Measurements from ENCODE around the gene POU2AF2.

DNA sequence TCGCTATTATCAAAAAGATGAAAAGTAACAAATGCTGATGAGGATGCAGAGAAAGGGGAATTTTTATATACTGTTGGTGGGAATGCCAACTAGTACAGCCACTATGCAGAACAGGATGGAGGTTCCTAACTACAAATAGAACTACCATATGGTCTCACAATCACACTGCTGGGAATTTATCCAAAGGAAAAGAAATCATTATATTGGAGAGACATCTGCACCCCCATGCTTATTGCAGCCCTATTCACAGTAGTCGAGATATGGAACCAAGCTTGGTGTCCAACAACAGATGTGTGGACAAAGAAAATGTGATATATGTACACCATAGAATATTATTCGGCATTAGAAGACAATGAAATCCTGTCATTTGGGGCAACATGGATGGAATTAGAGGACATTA, 19.6 kb upstream of the POU2AF2 start:
- TF ChIP-seq, protein P1, sequence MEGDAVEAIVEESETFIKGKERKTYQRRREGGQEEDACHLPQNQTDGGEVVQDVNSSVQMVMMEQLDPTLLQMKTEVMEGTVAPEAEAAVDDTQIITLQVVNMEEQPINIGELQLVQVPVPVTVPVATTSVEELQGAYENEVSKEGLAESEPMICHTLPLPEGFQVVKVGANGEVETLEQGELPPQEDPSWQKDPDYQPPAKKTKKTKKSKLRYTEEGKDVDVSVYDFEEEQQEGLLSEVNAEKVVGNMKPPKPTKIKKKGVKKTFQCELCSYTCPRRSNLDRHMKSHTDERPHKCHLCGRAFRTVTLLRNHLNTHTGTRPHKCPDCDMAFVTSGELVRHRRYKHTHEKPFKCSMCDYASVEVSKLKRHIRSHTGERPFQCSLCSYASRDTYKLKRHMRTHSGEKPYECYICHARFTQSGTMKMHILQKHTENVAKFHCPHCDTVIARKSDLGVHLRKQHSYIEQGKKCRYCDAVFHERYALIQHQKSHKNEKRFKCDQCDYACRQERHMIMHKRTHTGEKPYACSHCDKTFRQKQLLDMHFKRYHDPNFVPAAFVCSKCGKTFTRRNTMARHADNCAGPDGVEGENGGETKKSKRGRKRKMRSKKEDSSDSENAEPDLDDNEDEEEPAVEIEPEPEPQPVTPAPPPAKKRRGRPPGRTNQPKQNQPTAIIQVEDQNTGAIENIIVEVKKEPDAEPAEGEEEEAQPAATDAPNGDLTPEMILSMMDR (conservative IDR thresholded peaks at IDR 0.05 in 1 of 2, IDR thresholded peaks at IDR 0.05 in 1 of 2; ENCODE audit: extremely low read depth in 1 of 2, insufficient read depth in 1 of 2, low read depth in 1 of 2, low read length in 2 of 2): no peak
- no peak for TF ChIP-seq EZH2 (IDR thresholded peaks at IDR 0.05; ENCODE audit: borderline replicate concordance, low read length)
